GM21619 (cell line): ENCODE measurements around the gene UST.
"Not testable (repeated sequence)": the region's sequence is repeated elsewhere in the genome, so short reads cannot be mapped to it uniquely, and the experiment has no call there.

ENCODE experiments used
- ATAC-seq: cut with Tn5 transposase; IDR thresholded peaks from one replicate; pipeline ENCODE4 v1.9.1; 2021; ENCODE audit not compliant: unreplicated experiment

The UST gene

GRCh38 chr6:148831064-148831463 lies 84.2 kb downstream of the UST start:
- ATAC-seq, result no peak

- no peak for ATAC-seq
Observed at GRCh38 chr6:148831531-148831930, 84.7 kb downstream of the UST start.

GRCh38 chr6:148835920-148836441 lies 89.2 kb downstream of the UST start:
- ATAC-seq, result peak; percentile 51

GRCh38 chr6:148836751-148837150 lies 89.9 kb downstream of the UST start:
- ATAC-seq, result no peak

GRCh38 chr6:148837941-148838340 lies 91.1 kb downstream of the UST start:
- no peak for ATAC-seq

GRCh38 chr6:148839044-148839443 lies 92.2 kb downstream of the UST start:
- no peak for ATAC-seq

- ATAC-seq, result no peak
Observed at GRCh38 chr6:148840256-148840655, 93.4 kb downstream of the UST start.

- no peak for ATAC-seq
Observed at GRCh38 chr6:148842296-148843019, 95.6 kb downstream of the UST start.

GRCh38 chr6:148845464-148845863 lies 98.6 kb downstream of the UST start:
- no peak for ATAC-seq

- no peak for ATAC-seq
Observed at GRCh38 chr6:148846778-148847761, 100.2 kb downstream of the UST start.

- no peak for ATAC-seq
Observed at GRCh38 chr6:148848915-148849314, 102.1 kb downstream of the UST start.

GRCh38 chr6:148849449-148849848 lies 102.6 kb downstream of the UST start:
- not testable (repeated sequence) for ATAC-seq

- no peak for ATAC-seq
Observed at GRCh38 chr6:148850964-148851363, 104.1 kb downstream of the UST start.

GRCh38 chr6:148851683-148852556 lies 105.1 kb downstream of the UST start:
- ATAC-seq, result no peak

- ATAC-seq, result no peak
Observed at GRCh38 chr6:148852688-148853087, 105.9 kb downstream of the UST start.

- ATAC-seq, result not testable (repeated sequence)
Observed at GRCh38 chr6:148853113-148853512, 106.3 kb downstream of the UST start.

GRCh38 chr6:148854096-148854495 lies 107.3 kb downstream of the UST start:
- ATAC-seq, result no peak

- no peak for ATAC-seq
Observed at GRCh38 chr6:148854992-148855391, 108.2 kb downstream of the UST start.

GRCh38 chr6:148855744-148856143 lies 108.9 kb downstream of the UST start:
- no peak for ATAC-seq

GRCh38 chr6:148857798-148858390 lies 111.1 kb downstream of the UST start:
- ATAC-seq, result no peak
